Neuron (in vitro differentiated cells): ENCODE results near the gene SPG7.

Experiments
- H2AFZ ChIP-seq: one replicate; pipeline ENCODE4 v1.6.1; 2013; ENCODE audit warnings: low read depth, mild to moderate bottlenecking, inconsistent platforms, low read length, moderate library complexity
- H3K27me3 ChIP-seq: one replicate; pipeline ENCODE4 v1.6.1; 2013; ENCODE audit warnings: low read length; ENCODE audit not compliant: insufficient read depth
- H3K36me3 ChIP-seq: one replicate; pipeline ENCODE4 v1.6.1; 2013; ENCODE audit warnings: low read length; ENCODE audit not compliant: insufficient read depth
- H3K4me1 ChIP-seq: one replicate; pipeline ENCODE4 v1.6.1; 2013; ENCODE audit warnings: low read length; ENCODE audit not compliant: insufficient read depth
- H3K4me3 ChIP-seq: 2 replicates; pipeline ENCODE4 v1.5.1; 2013; ENCODE audit warnings: mild to moderate bottlenecking, low read length, moderate library complexity
- H3K9me3 ChIP-seq: one replicate; pipeline ENCODE4 v1.6.1; 2013; ENCODE audit warnings: low read length

Gene SPG7

DNA sequence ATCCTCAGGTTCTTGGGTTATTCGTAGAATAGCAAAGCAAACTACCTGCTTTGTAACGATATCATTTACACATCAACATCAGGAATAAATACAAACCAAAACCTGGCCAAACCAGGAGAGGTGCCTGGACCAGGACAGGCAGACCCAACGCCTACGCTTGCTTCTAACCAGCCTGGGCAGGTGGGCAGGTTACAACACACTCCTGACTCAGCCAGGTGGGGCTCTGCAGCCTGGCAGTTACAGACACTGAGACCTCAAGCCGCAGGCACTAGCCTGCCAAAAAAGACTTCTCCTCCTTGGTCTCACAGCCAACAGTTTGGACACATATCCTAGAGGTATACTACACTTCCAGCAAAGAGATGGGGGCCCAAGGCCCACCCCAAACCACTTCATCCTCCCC lies 31.8 kb upstream of the SPG7 start:
- Histone ChIP-seq H2AFZ (no peak overlapping the region), H3K27me3 (no peaks in the 10 kb centered on the region), H3K4me1 (peaks cover 16% of the 10 kb centered on the region), H3K4me3 (no peak overlapping the region), H3K9me3 (no peaks in the 10 kb centered on the region), H3K36me3 (peaks cover 2% of the 10 kb centered on the region)

DNA sequence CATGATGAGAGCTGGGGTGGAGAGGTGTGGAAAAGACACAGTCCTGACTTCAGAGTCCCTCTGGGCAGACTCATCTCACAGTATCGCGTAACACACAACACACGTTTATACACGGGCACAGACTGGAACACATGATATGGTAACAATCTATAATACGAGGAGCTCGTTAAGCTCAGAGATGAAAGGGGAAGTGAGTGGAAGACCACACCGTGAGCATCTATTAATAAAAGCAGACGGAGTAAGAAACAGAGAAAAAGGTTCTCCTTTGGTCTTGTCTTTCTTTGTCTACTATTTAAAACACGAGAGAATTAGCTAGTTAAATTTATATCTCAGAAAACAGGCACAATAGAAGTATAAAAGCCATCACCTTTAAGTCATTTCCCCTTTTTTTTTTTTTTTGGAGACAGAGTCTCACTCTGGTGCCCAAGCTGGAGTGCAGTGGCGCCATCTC lies 31.4 kb upstream of the SPG7 start:
- peaks cover 19% of the 10 kb centered on the region for H3K4me1 ChIP-seq
- H3K36me3 ChIP-seq, result peaks cover 2% of the 10 kb centered on the region
- no peak overlapping the region for H2AFZ ChIP-seq
- no peak overlapping the region for H3K4me3 ChIP-seq
- no peaks in the 10 kb centered on the region for H3K27me3 ChIP-seq
- H3K9me3 ChIP-seq, result no peaks in the 10 kb centered on the region

DNA sequence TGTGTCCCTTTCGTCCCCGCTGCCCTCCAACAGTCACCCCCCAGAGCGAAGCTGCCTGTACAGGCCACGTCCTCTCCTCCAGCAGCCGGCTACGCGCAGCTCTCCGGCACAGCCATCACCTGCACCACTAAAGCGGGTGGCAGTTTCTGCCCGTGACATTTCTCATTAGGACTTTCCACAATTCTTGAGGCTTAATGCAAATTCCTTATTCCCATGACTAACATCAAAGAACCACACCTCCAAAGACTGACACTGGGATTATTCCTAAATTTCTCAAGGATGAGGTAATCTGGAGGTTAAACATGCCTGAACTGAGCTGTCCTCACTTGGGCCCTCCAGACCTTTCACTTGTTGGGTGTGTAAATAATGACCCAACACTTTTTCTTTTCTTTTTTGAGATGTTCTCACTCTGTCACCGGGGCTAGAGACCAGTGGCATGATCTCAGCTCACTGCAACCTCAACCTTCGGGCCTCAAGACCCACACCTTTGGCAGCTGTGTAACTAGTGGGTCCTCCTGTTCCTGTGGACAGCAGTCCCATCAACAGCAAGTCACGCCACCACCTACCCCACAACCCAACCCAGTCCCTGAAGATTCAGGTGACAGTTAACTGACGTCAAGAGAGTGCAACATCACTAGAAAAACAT lies 29.5 kb upstream of the SPG7 start:
- Histone ChIP-seq H2AFZ (no peak overlapping the region), H3K27me3 (no peaks in the 10 kb centered on the region), H3K9me3 (no peaks in the 10 kb centered on the region), H3K36me3 (peaks cover 2% of the 10 kb centered on the region), H3K4me1 (peaks cover 24% of the 10 kb centered on the region), H3K4me3 (no peak overlapping the region)

DNA sequence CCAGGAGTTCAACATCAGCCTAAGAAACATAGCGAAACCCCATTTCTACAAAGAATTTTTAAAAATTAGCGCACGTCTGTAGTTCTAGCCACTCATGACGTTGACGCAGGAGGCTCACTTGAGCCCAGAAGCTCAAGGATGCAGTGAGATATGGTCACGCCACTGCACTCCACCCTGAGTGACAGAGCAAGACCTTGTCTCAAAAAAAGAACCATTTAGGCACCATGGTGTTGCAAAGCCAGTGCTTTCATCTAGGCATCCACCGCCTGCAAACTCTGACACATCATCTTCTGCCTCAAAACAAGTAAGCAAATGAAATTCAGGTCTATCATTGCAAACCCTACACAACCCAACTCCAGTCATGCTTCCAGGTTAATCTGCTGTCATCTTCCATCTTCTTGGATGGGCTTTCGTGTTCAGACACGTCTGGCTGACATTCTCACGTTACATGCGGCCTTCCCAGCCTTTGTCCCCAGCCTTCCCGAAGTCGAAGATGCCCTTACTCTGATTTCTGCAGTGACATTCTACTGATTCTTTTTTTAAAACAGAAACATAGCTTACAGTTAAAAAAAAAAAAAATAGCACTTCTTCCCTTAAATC lies 26.7 kb upstream of the SPG7 start:
- H3K4me3 ChIP-seq, result no peak overlapping the region
- H3K4me1 ChIP-seq, result peaks cover 37% of the 10 kb centered on the region
- H3K9me3 ChIP-seq, result no peaks in the 10 kb centered on the region
- H2AFZ ChIP-seq, result no peak overlapping the region
- peaks cover 1% of the 10 kb centered on the region for H3K36me3 ChIP-seq
- H3K27me3 ChIP-seq, result no peaks in the 10 kb centered on the region

DNA sequence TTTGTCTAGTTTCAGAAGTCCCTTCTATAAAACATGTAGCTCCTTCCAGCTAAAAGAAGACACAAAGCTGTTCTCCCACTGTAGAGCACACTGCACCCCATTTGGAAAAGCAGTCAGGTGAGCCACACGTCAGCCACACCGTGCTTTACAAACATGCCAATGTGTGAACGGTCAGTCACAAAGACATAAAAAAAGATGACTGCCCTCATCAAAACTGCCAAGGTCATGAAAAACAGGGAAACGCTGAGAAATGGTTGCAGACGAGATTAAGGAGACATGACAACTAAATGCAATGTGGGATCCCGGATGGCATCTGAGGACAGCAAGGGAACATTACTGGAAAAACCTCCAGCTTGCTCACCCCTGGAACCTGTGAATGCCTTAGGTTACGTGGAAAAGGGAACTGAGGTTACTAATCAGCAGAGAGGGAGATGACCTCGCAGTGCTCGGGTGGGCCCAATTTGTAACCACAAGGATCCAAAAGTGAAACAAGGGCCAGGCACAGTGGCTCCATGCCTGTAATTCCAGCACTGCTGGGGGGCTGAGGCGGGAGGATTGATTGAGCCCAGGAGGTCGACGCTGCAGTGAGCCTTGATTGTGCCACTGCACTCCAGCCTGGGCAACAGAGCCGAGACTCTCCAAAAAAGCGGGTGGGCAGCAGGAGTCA lies 25.9 kb upstream of the SPG7 start:
- Histone ChIP-seq H3K4me1 (peaks cover 38% of the 10 kb centered on the region), H3K36me3 (peaks cover 2% of the 10 kb centered on the region), H3K4me3 (no peak overlapping the region), H2AFZ (no peak overlapping the region), H3K9me3 (no peaks in the 10 kb centered on the region), H3K27me3 (no peaks in the 10 kb centered on the region)

DNA sequence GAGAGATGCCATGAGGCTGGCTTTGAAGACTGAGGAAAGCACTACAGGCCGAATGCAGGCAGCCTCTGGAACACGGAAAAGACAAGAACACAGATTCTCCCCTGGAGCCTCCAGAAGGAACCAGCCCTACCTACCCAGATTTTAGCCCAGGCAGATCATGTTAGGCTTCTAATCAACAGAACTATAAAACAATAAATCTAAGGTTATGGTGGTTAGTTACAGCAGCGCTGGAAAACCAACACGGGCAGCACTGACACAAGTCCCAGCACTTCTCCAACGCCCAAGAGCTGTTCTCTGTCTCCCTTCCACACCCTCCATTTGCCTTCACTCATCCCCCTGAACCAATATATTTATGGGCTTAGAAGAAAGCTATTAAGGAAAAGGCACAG lies 25.4 kb upstream of the SPG7 start:
- H3K9me3 ChIP-seq, result no peaks in the 10 kb centered on the region
- peaks cover 40% of the 10 kb centered on the region for H3K4me1 ChIP-seq
- H3K36me3 ChIP-seq, result peaks cover 2% of the 10 kb centered on the region
- no peak overlapping the region for H3K4me3 ChIP-seq
- H3K27me3 ChIP-seq, result no peaks in the 10 kb centered on the region
- H2AFZ ChIP-seq, result no peak overlapping the region

DNA sequence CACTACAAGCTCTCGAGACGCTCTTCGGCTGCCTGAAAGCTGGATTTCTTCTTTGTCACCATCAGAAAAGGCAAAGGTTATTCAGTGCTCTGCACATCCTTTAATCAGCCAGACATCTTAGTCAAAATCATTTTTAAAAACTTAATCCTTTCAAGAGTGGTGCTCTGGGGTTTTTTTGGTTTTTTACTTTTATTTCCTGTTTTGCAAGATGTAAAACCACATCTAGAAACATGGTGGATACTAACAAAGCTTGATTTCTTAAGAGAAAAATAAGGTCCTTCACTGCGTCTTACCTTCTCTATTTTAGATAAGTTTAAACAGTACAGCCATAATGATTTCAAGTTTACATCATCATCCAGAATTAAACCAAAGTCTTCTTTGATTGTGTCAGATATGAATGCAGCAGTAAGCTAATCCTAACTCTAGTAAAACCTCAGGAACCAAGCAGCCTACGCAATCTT lies 24.1 kb upstream of the SPG7 start:
- H3K27me3 ChIP-seq, result no peaks in the 10 kb centered on the region
- peaks cover 48% of the 10 kb centered on the region for H3K4me1 ChIP-seq
- H3K9me3 ChIP-seq, result no peaks in the 10 kb centered on the region
- no peak overlapping the region for H3K4me3 ChIP-seq
- H3K36me3 ChIP-seq, result peaks cover 2% of the 10 kb centered on the region
- H2AFZ ChIP-seq, result no peak overlapping the region

DNA sequence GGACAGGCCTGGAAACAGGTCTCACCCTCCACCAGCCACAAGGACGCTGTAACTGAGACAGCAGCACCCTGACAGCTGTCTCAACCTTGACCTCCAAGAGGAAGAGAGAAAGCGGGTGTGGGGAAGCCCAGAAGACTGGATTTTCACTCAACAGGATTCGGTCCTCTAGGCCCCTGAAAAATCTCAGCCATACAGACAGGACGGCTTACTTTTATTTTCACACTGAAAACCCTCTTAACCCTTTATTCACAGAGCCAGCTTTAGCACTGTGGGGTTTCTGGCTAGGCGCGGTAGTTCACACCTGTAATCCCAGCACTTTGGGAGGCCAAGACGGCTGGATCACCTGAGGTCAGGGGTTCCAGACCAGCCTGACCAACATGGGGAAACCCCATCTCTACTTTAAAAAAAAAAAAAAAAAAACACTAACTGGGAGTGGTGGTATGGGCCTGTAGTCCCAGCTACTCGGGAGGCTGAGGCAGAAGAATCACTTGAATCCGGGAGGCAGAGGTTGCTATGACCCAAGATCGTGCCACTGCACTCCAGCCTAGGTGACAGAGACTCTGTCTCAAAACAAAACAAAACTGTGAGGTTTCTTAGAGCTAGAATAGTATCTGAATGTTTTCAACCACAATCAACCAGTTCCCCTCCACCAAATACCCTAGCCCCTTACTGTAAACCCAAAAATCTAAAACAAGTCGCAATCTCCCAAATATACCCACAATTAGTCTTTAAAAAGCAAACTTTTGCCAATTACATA lies 23.1 kb upstream of the SPG7 start:
- Histone ChIP-seq H3K36me3 (peaks cover 2% of the 10 kb centered on the region), H2AFZ (no peak overlapping the region), H3K9me3 (no peaks in the 10 kb centered on the region), H3K4me3 (no peak overlapping the region), H3K4me1 (peaks cover 47% of the 10 kb centered on the region), H3K27me3 (no peaks in the 10 kb centered on the region)

DNA sequence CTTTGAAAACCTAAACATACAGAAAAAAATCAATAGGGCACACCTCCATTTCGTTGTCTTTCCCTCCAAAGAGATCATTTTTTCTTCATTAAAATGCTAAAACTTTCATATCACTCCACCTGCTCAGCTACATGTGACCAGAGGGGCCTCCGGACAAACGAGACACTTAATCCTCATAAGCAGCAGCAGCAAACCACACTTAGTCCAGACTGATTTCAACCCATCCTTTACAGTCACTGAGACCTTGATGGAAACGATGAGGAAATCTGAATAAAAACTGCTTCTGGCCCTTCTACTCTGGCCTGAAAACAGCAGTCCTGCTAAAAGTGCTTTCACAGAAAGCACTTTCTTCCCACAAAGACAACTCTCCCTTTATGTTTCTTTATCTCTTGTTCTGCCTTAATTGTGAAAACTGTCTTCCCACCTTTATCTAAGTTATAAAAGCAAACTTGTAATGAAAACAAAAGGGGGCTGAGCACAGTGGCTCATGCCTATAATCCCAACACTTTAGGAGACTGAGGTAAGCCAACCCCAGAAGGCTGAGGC lies 22.4 kb upstream of the SPG7 start:
- H2AFZ ChIP-seq, result no peak overlapping the region
- H3K4me1 ChIP-seq, result peaks cover 47% of the 10 kb centered on the region
- no peaks in the 10 kb centered on the region for H3K27me3 ChIP-seq

DNA sequence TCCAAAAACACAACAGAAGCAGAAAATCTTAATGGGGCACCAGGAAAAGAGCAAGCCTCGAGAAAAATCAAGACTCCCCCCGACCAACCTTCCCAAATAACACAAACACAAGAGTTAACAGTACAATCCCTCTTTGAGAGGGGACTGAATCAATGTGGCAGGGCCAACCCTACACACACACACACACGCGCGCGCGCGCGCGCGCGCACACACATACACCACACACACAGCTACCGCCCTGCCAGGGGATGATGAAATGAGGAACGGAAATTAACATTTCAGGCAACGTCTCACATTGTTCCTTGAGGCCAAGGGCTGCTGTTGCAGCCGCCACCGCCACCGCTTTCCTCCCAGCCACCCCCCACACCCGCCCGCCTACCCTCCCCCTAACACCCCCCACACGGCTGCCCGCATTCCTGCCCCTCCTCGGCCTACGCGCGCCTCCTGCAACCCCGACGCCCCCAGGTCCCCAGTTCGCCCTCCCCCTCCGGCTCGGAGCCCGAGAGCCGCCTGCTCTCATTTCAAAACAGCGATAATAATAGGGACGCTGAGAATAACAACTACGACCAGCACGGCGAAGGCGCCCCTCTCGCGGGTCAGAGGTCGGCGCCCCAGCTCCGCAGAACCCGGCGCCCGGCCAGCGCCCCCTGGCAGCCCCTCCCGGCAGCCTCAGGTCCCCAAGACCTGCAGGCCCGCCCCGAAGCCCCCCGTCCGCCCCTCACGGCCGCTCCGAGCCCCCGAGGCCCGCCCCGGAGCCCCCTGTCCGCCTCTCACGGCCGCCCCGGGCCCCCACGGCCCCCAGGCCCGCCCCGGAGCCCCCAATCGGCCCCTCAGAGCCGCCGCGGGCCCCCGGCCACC lies 18.9 kb upstream of the SPG7 start:
- H3K27me3 ChIP-seq, result no peaks in the 10 kb centered on the region
- peaks cover 2% of the 10 kb centered on the region for H3K36me3 ChIP-seq
- no peaks in the 10 kb centered on the region for H3K9me3 ChIP-seq
- no peak overlapping the region for H2AFZ ChIP-seq
- peaks cover 57% of the 10 kb centered on the region for H3K4me1 ChIP-seq
- peak overlapping the region; percentile 91 for H3K4me3 ChIP-seq

More for the DNA sequence above, 22.4 kb upstream of the SPG7 start:
- no peaks in the 10 kb centered on the region for H3K9me3 ChIP-seq
- peaks cover 2% of the 10 kb centered on the region for H3K36me3 ChIP-seq
- H3K4me3 ChIP-seq, result no peak overlapping the region

DNA sequence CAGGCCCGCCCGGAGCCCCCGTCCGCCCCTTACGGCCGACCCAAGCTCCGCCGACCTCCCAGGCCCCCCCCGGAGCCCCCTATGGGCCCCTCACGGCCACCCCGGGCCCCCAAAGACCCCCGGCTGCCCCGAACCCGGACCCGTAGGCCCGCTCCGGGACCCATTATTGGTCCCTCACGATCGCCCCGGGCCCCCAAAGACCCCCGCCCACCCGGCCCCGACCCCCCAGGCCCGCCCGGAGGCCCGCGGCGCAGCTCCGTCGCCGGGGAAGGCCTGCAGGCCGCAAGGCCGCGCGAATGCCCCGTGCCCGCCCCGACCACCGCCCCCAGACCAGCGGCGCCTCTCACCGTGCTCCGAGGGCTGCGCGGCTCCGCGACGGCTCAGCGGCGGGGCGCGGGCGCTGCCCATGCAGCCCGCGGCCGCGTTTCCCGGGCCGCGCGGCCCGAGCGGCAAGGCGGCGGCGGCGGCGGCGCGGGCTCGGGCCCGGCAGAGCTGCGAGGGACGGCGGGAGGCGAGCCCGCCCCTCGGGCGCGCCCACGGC lies 18.2 kb upstream of the SPG7 start:
- no peak overlapping the region for H2AFZ ChIP-seq
- H3K4me3 ChIP-seq, result peak overlapping the region; percentile 91
- H3K36me3 ChIP-seq, result peaks cover 2% of the 10 kb centered on the region

More for the DNA sequence above, 18.2 kb upstream of the SPG7 start:
- H3K4me1 ChIP-seq, result peaks cover 57% of the 10 kb centered on the region
- H3K9me3 ChIP-seq, result no peaks in the 10 kb centered on the region
- no peaks in the 10 kb centered on the region for H3K27me3 ChIP-seq
